Right lobe of liver (tissue), 4 donors: ENCODE measurements around the gene CST3.

ENCODE experiments used
- POLR2A ChIP-seq: fragments of 450-650 bp; IDR thresholded peaks from one replicate; pipeline ENCODE4 v1.6.1; 2017; ENCODE audit warnings: antibody characterized with exemption, mild to moderate bottlenecking
- TF ChIP-seq, protein P1 (sequence below), 4 donors: fragments of 200-600 bp in 3 of 4; fragments of 450-650 bp in 1 of 4; IDR thresholded peaks; one replicate each; pipeline versions ENCODE4 v1.5.1 to v1.8.0; 2016 to 2022; ENCODE audit warnings: antibody characterized with exemption in 4 of 4, mild to moderate bottlenecking in 2 of 4
- donor health status: DM: no; HTN: no; CAD: no.
- donor health status: DM: no; HTN: no; CAD: no.
- donor health status: DM: no; HTN: yes; CAD: no.

DNA sequence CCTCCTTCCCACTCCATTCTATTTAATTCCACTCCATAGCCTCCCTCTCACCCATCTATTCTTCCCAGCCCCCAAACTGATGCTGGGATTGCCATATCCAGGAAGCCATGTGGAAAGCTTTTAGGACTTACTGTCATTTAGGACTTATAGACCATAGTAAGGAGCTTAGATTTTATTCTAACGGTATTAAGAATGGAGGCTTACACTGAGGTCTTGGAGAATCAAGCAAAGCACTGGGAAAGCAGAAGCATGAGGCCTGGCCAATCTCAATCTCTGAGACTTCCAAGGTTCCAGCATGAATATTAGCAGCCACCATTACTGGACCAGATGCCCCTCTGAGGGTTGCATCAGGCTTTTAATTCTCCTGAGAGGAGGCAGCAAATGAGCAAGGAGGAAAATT lies 33.4 kb downstream of the CST3 start:
- TF ChIP-seq, protein P1, sequence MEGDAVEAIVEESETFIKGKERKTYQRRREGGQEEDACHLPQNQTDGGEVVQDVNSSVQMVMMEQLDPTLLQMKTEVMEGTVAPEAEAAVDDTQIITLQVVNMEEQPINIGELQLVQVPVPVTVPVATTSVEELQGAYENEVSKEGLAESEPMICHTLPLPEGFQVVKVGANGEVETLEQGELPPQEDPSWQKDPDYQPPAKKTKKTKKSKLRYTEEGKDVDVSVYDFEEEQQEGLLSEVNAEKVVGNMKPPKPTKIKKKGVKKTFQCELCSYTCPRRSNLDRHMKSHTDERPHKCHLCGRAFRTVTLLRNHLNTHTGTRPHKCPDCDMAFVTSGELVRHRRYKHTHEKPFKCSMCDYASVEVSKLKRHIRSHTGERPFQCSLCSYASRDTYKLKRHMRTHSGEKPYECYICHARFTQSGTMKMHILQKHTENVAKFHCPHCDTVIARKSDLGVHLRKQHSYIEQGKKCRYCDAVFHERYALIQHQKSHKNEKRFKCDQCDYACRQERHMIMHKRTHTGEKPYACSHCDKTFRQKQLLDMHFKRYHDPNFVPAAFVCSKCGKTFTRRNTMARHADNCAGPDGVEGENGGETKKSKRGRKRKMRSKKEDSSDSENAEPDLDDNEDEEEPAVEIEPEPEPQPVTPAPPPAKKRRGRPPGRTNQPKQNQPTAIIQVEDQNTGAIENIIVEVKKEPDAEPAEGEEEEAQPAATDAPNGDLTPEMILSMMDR (IDR thresholded peaks at IDR 0.05), result no peak
- TF ChIP-seq POLR2A, result no peak
